ENCODE data around the gene SIKE1.

DNA sequence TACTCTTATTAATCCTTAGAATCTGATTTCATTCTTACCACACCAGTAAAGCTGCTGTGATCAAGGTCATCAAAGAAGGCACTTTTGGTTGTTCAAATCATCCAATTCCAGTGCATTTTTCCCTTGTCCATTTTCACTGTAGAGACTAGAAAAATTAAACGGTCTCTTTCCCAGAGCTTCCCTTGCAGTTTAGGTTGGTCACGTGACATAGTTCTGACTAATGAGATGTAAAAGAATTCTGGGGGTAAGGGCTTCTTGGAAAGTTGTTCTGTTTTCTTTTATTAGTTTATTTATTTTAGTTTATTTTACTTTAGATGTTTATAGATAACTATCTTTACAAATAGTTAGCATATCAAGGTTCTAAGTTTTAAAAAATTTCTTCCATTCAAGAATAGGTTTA, 39.9 kb upstream of the SIKE1 start:
- TF ChIP-seq POLR2A (IDR thresholded peaks at IDR 0.05) = no peak
- TF ChIP-seq, protein P1, sequence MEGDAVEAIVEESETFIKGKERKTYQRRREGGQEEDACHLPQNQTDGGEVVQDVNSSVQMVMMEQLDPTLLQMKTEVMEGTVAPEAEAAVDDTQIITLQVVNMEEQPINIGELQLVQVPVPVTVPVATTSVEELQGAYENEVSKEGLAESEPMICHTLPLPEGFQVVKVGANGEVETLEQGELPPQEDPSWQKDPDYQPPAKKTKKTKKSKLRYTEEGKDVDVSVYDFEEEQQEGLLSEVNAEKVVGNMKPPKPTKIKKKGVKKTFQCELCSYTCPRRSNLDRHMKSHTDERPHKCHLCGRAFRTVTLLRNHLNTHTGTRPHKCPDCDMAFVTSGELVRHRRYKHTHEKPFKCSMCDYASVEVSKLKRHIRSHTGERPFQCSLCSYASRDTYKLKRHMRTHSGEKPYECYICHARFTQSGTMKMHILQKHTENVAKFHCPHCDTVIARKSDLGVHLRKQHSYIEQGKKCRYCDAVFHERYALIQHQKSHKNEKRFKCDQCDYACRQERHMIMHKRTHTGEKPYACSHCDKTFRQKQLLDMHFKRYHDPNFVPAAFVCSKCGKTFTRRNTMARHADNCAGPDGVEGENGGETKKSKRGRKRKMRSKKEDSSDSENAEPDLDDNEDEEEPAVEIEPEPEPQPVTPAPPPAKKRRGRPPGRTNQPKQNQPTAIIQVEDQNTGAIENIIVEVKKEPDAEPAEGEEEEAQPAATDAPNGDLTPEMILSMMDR (IDR thresholded peaks at IDR 0.05 in 8 of 11, conservative IDR thresholded peaks at IDR 0.05 in 3 of 11) = no peak
- TF ChIP-seq POLR2AphosphoS5 (IDR thresholded peaks at IDR 0.05) = no peak

Measured in spleen (tissue), 7 donors.